Breast epithelium (tissue), 3 donors: Measurements from ENCODE around the gene ZNHIT2.

Source experiments
- POLR2AphosphoS5 ChIP-seq, 3 donors: sonication (generic); formaldehyde crosslinking; IDR thresholded peaks; one replicate each; pipeline ENCODE4 v1.6.1; 2017; ENCODE audit warnings: antibody characterized with exemption in 3 of 3
- TF ChIP-seq, protein P1 (sequence below), 3 donors: fragments of 450-650 bp; IDR thresholded peaks; one replicate each; pipeline ENCODE4 v1.5.1; 2016 to 2017; ENCODE audit warnings: antibody characterized with exemption in 3 of 3, mild to moderate bottlenecking in 3 of 3, moderate library complexity in 3 of 3

DNA sequence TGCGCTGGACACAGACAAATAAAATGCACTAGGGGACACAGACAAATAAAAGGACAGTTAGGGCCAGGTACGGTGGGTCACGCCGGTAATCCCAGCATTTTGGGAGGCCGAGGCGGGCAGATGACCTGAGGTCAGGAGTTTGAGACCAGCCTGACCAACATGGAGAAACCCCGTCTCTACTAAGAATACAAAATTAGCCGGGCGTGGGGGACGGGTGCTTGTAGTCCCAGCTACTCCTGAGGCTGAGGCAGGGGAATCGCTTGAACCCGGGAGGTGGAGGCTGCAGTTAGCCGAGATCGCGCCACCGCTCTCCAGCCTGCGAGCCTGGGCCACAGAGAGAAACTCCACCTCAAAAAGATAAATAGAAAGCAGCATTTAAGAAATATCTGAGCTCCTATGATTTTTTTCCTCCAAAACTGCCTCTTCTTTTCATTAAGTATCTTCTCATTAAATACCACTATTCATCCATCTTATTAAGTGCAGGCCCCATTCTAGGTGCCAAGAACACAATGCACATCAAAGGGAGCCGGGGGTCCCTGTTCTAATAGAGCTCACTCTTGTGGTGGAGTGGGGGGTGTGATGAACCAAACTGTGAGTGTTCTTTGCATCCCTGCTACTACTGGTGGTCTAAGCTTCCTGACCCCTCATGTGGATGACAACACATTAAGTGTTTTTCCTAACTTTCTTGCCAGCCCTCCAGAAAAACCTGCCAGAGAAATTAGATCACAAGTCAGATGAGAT lies 766 bp upstream of the ZNHIT2 start:
- TF ChIP-seq, protein P1, sequence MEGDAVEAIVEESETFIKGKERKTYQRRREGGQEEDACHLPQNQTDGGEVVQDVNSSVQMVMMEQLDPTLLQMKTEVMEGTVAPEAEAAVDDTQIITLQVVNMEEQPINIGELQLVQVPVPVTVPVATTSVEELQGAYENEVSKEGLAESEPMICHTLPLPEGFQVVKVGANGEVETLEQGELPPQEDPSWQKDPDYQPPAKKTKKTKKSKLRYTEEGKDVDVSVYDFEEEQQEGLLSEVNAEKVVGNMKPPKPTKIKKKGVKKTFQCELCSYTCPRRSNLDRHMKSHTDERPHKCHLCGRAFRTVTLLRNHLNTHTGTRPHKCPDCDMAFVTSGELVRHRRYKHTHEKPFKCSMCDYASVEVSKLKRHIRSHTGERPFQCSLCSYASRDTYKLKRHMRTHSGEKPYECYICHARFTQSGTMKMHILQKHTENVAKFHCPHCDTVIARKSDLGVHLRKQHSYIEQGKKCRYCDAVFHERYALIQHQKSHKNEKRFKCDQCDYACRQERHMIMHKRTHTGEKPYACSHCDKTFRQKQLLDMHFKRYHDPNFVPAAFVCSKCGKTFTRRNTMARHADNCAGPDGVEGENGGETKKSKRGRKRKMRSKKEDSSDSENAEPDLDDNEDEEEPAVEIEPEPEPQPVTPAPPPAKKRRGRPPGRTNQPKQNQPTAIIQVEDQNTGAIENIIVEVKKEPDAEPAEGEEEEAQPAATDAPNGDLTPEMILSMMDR (IDR thresholded peaks at IDR 0.05): peak in 1 of 3 donors; percentile 10
- no peak for TF ChIP-seq POLR2AphosphoS5 (IDR thresholded peaks at IDR 0.05)
